ENCODE measurements around the gene SMIM34.

SMIM34 gene

GRCh38 chr21:34372321-34372720 is 51.4 kb downstream of the SMIM34 start:
- no peak for FAIRE-seq

- no peak for FAIRE-seq
These were observed 54.0 kb downstream of the SMIM34 start for GRCh38 chr21:34369741-34370140.

Data from endometrium (tissue), 2 donors.